K562 (cell line): ENCODE data around the gene FBLN7. TPM values are rescaled to one million over a fixed set of nuclear protein-coding genes. Genes with fewer than 3 reads are reported as not detected.

Source experiments
- ARNT ChIP-seq, 2 experiments: fragments of 450-650 bp; IDR thresholded peaks; 2 replicates each; pipeline ENCODE4 v1.6.1; 2016; ENCODE audit warnings: mild to moderate bottlenecking in 1 of 2
- BMI1 ChIP-seq: fragments of 150-350 bp; IDR thresholded peaks from 2 replicates; pipeline ENCODE4 v1.6.1; 2014; ENCODE audit warnings: low read length
- CBX1 ChIP-seq: sonication (generic); IDR thresholded peaks from 2 replicates; pipeline ENCODE4 v1.6.1; 2016; ENCODE audit warnings: antibody characterized with exemption, low read depth, mild to moderate bottlenecking
- CBX3 ChIP-seq, 2 experiments: IDR thresholded peaks; 1 replicate in 1 of 2; 2 replicates in 1 of 2; pipeline ENCODE4 v1.6.1; 2012; ENCODE audit warnings: inconsistent platforms in 2 of 2, low read length in 2 of 2, borderline replicate concordance in 1 of 2, control low read depth in 1 of 2
- CBX5 ChIP-seq: IDR thresholded peaks from 2 replicates; pipeline ENCODE4 v1.6.1; 2014; ENCODE audit warnings: low read depth, borderline replicate concordance
- EP300 ChIP-seq: IDR thresholded peaks from 2 replicates; pipeline ENCODE4 v1.6.1; 2012; ENCODE audit warnings: low read length, improper control_type of control experiment
- KLF10 ChIP-seq: fragments of 250-450 bp; sonication (Bioruptor Pico); IDR thresholded peaks from 2 replicates; pipeline ENCODE4 v1.6.1; 2021; ENCODE audit warnings: matching md5 sums
- LEF1 ChIP-seq: fragments of 450-650 bp; IDR thresholded peaks from 2 replicates; pipeline ENCODE4 v1.6.1; 2016; ENCODE audit warnings: mild to moderate bottlenecking
- NR3C1 ChIP-seq: sonication (generic); formaldehyde crosslinking; IDR thresholded peaks from 2 replicates; pipeline ENCODE4 v1.8.1; 2022; ENCODE audit warnings: missing genetic modification reagents
- SMAD1 ChIP-seq: fragments of 150-350 bp; IDR thresholded peaks from 2 replicates; pipeline ENCODE4 v1.6.1; 2014; ENCODE audit warnings: low read length, low read depth; ENCODE audit not compliant: partially characterized antibody
- TCF7 ChIP-seq: sonication (generic); IDR thresholded peaks from 2 replicates; pipeline ENCODE4 v1.6.1; 2016; ENCODE audit warnings: antibody characterized with exemption, borderline replicate concordance
- TRIM24 ChIP-seq, 2 experiments: fragments of 450-650 bp; IDR thresholded peaks; 2 replicates each; pipeline ENCODE4 v1.6.1; 2016
- ZNF431 ChIP-seq: sonication (generic); formaldehyde crosslinking; IDR thresholded peaks from 2 replicates; pipeline ENCODE4 v1.8.0; 2022; ENCODE audit warnings: mild to moderate bottlenecking, missing genetic modification reagents
- polyA plus RNA-seq, 8 experiments: library from polyadenylated mRNA; depleted of rRNA in 4 of 8; stranded (reverse) in 5 of 8; unstranded in 3 of 8; fragments of >200 nt; fragmentation: Nextera tagmentation in 2 of 8; fragmentation: Illumina TruSeq in 1 of 8; extraction: Ambion mirVana in 2 of 8; extraction: Trizol in 1 of 8; gene quantifications; 2 replicates each; pipeline versions ENCODE4 v1.2.1 to v1.2.3, GENCODE V29; 2011 to 2014; ENCODE audit warnings: inconsistent platforms in 1 of 8, missing spikeins in 1 of 8
- total RNA-seq, 7 experiments: library from RNA; depleted of rRNA in 6 of 7; stranded (reverse); fragments of >200 nt in 6 of 7; fragmentation: Illumina TruSeq in 2 of 7; extraction: Trizol in 2 of 7; gene quantifications; 2 replicates each; pipeline versions ENCODE4 v1.2.1 to v1.2.3, GENCODE V29; 2011 to 2021; ENCODE audit warnings: low replicate concordance in 1 of 7
- TF ChIP-seq, protein P1 (sequence below): fragments of 200-600 bp; sonication (generic); IDR thresholded peaks from one replicate; pipeline ENCODE4 v1.6.1; 2012; ENCODE audit warnings: mild to moderate bottlenecking, low read depth, low read length, inconsistent platforms
- TF ChIP-seq, protein P2 (sequence below): fragments of 450-650 bp; IDR thresholded peaks from 2 replicates; pipeline ENCODE4 v1.6.1; 2016; ENCODE audit warnings: borderline replicate concordance

The FBLN7 gene
- total and polyA plus RNA-seq, 9 of the 15 experiments (the other 6 are each of a cell fraction or from before 2014, with no cell fraction given): 0.13 TPM; not detected in 8

DNA sequence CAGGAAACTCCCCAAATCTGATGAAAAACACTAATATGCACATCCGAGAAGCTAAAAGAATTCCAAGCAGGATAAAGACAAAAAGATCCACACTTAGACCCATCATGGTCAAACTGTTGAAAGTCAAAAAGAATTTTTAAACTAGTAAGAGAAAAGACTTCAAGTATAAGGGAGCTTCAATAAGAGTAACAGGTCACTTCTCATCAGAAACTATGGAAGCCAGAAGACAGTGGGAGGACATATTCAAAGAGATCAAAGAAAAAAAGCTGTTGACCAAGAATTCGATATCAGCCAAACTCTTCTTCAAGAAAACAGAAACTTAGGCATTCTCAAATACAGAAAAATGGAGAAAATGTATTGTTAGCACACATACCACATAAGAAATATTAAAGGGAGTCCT is 66.2 kb downstream of the FBLN7 start (continued):
- TF ChIP-seq, protein P1, sequence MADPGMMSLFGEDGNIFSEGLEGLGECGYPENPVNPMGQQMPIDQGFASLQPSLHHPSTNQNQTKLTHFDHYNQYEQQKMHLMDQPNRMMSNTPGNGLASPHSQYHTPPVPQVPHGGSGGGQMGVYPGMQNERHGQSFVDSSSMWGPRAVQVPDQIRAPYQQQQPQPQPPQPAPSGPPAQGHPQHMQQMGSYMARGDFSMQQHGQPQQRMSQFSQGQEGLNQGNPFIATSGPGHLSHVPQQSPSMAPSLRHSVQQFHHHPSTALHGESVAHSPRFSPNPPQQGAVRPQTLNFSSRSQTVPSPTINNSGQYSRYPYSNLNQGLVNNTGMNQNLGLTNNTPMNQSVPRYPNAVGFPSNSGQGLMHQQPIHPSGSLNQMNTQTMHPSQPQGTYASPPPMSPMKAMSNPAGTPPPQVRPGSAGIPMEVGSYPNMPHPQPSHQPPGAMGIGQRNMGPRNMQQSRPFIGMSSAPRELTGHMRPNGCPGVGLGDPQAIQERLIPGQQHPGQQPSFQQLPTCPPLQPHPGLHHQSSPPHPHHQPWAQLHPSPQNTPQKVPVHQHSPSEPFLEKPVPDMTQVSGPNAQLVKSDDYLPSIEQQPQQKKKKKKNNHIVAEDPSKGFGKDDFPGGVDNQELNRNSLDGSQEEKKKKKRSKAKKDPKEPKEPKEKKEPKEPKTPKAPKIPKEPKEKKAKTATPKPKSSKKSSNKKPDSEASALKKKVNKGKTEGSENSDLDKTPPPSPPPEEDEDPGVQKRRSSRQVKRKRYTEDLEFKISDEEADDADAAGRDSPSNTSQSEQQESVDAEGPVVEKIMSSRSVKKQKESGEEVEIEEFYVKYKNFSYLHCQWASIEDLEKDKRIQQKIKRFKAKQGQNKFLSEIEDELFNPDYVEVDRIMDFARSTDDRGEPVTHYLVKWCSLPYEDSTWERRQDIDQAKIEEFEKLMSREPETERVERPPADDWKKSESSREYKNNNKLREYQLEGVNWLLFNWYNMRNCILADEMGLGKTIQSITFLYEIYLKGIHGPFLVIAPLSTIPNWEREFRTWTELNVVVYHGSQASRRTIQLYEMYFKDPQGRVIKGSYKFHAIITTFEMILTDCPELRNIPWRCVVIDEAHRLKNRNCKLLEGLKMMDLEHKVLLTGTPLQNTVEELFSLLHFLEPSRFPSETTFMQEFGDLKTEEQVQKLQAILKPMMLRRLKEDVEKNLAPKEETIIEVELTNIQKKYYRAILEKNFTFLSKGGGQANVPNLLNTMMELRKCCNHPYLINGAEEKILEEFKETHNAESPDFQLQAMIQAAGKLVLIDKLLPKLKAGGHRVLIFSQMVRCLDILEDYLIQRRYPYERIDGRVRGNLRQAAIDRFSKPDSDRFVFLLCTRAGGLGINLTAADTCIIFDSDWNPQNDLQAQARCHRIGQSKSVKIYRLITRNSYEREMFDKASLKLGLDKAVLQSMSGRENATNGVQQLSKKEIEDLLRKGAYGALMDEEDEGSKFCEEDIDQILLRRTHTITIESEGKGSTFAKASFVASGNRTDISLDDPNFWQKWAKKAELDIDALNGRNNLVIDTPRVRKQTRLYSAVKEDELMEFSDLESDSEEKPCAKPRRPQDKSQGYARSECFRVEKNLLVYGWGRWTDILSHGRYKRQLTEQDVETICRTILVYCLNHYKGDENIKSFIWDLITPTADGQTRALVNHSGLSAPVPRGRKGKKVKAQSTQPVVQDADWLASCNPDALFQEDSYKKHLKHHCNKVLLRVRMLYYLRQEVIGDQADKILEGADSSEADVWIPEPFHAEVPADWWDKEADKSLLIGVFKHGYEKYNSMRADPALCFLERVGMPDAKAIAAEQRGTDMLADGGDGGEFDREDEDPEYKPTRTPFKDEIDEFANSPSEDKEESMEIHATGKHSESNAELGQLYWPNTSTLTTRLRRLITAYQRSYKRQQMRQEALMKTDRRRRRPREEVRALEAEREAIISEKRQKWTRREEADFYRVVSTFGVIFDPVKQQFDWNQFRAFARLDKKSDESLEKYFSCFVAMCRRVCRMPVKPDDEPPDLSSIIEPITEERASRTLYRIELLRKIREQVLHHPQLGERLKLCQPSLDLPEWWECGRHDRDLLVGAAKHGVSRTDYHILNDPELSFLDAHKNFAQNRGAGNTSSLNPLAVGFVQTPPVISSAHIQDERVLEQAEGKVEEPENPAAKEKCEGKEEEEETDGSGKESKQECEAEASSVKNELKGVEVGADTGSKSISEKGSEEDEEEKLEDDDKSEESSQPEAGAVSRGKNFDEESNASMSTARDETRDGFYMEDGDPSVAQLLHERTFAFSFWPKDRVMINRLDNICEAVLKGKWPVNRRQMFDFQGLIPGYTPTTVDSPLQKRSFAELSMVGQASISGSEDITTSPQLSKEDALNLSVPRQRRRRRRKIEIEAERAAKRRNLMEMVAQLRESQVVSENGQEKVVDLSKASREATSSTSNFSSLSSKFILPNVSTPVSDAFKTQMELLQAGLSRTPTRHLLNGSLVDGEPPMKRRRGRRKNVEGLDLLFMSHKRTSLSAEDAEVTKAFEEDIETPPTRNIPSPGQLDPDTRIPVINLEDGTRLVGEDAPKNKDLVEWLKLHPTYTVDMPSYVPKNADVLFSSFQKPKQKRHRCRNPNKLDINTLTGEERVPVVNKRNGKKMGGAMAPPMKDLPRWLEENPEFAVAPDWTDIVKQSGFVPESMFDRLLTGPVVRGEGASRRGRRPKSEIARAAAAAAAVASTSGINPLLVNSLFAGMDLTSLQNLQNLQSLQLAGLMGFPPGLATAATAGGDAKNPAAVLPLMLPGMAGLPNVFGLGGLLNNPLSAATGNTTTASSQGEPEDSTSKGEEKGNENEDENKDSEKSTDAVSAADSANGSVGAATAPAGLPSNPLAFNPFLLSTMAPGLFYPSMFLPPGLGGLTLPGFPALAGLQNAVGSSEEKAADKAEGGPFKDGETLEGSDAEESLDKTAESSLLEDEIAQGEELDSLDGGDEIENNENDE: no peak
- TF ChIP-seq CBX5: peak; percentile 98
- TF ChIP-seq BMI1: no peak
- TF ChIP-seq, protein P2, sequence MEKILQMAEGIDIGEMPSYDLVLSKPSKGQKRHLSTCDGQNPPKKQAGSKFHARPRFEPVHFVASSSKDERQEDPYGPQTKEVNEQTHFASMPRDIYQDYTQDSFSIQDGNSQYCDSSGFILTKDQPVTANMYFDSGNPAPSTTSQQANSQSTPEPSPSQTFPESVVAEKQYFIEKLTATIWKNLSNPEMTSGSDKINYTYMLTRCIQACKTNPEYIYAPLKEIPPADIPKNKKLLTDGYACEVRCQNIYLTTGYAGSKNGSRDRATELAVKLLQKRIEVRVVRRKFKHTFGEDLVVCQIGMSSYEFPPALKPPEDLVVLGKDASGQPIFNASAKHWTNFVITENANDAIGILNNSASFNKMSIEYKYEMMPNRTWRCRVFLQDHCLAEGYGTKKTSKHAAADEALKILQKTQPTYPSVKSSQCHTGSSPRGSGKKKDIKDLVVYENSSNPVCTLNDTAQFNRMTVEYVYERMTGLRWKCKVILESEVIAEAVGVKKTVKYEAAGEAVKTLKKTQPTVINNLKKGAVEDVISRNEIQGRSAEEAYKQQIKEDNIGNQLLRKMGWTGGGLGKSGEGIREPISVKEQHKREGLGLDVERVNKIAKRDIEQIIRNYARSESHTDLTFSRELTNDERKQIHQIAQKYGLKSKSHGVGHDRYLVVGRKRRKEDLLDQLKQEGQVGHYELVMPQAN: no peak
- 0 out of 4 replicates have a peak, but pooled peaks of 1 of the 2 experiments have one; percentile 36 for TF ChIP-seq ARNT (IDR thresholded peaks at IDR 0.05)
- TF ChIP-seq ZNF431 (CRISPR knock-in tag): no peak
- TF ChIP-seq TRIM24 (IDR thresholded peaks at IDR 0.05): peak; percentile 41 to 85; a peak in 2 of 4 replicates
- TF ChIP-seq SMAD1: no peak
- TF ChIP-seq KLF10 (CRISPR knock-in tag): no peak
- TF ChIP-seq NR3C1 (CRISPR knock-in tag): no peak
- 0 out of 2 replicates have a peak, but pooled peaks have one; percentile 48 for TF ChIP-seq CBX1
- 0 out of 2 replicates have a peak, but pooled peaks have one; percentile 17 for TF ChIP-seq EP300
- TF ChIP-seq TCF7: 0 out of 2 replicates have a peak, but pooled peaks have one; percentile 42
- peak; percentile 91 for TF ChIP-seq LEF1
- peak in 1 of 2 experiments; percentile 98; a peak in 2 of 3 replicates for TF ChIP-seq CBX3 (IDR thresholded peaks at IDR 0.05; ENCODE audit: borderline replicate concordance in 1 of 2, low read length in 2 of 2)
